Neural cell (in vitro differentiated cells): ENCODE measurements around the gene GSN. TPM values are rescaled to one million over a fixed set of nuclear protein-coding genes. Genes with fewer than 3 reads are reported as not detected.

ENCODE experiments used
- H2AFZ ChIP-seq: fragments of 200-600, 300-800 bp; sonication (generic), shearing (Covaris generic); 2 replicates; pipeline ENCODE4 v1.6.0; 2014; ENCODE audit warnings: low read depth, mild to moderate bottlenecking, antibody characterized with exemption, low read length, moderate library complexity
- H3F3A ChIP-seq: fragments of 200-600 bp; shearing (Covaris generic); 2 replicates; pipeline ENCODE4 v1.6.1; 2016; ENCODE audit warnings: mild to moderate bottlenecking, moderate library complexity, mixed read lengths, antibody characterized with exemption, low read length; ENCODE audit not compliant: insufficient read depth, poor library complexity, severe bottlenecking
- H3K27ac ChIP-seq: fragments of 200-600, 300-800 bp; sonication (generic), shearing (Covaris generic); 2 replicates; pipeline ENCODE4 v1.5.1; 2014; ENCODE audit warnings: mild to moderate bottlenecking, low read length, moderate library complexity
- H3K27me3 ChIP-seq: fragments of 300-800, 200-600 bp; sonication (generic), shearing (Covaris generic); 2 replicates; pipeline ENCODE4 v1.6.0; 2014; ENCODE audit warnings: mild to moderate bottlenecking, low read depth, low read length, moderate library complexity; ENCODE audit not compliant: insufficient read depth
- H3K36me3 ChIP-seq: fragments of 300-800, 200-600 bp; sonication (generic), shearing (Covaris generic); 2 replicates; pipeline ENCODE4 v1.5.1; 2014; ENCODE audit warnings: mild to moderate bottlenecking, antibody characterized with exemption, low read length, moderate library complexity; ENCODE audit not compliant: insufficient read depth
- H3K4me2 ChIP-seq: fragments of 300-800, 200-600 bp; sonication (generic), shearing (Covaris generic); 2 replicates; pipeline ENCODE4 v1.6.0; 2014; ENCODE audit warnings: mild to moderate bottlenecking, low read length
- H3K4me3 ChIP-seq: fragments of 300-800, 200-600 bp; sonication (generic), shearing (Covaris generic); 2 replicates; pipeline ENCODE4 v1.5.1; 2014; ENCODE audit warnings: mild to moderate bottlenecking, low read length, moderate library complexity
- H3K79me2 ChIP-seq: fragments of 200-600 bp; shearing (Covaris generic); replicated peaks from 2 replicates; pipeline ENCODE4 v1.6.0; 2014; ENCODE audit warnings: mild to moderate bottlenecking, low read length, moderate library complexity; ENCODE audit not compliant: insufficient read depth
- H3K9ac ChIP-seq: fragments of 300-800, 200-600 bp; sonication (generic), shearing (Covaris generic); 2 replicates; pipeline ENCODE4 v1.6.1; 2016; ENCODE audit warnings: mild to moderate bottlenecking, low read length, mixed read lengths
- H3K9me2 ChIP-seq: fragments of 200-600 bp; shearing (Covaris generic); 2 replicates; pipeline ENCODE4 v1.6.1; 2016; ENCODE audit warnings: mild to moderate bottlenecking, low read length, mixed read lengths; ENCODE audit not compliant: insufficient read depth
- H3K9me3 ChIP-seq: fragments of 200-600, 300-800 bp; sonication (generic), shearing (Covaris generic); 2 replicates; pipeline ENCODE4 v1.6.1; 2016; ENCODE audit warnings: mild to moderate bottlenecking, mixed run types, low read length, moderate library complexity, mixed read lengths
- H4K20me1 ChIP-seq: fragments of 200-600 bp; shearing (Covaris generic); 2 replicates; pipeline ENCODE4 v1.6.1; 2016; ENCODE audit warnings: mild to moderate bottlenecking, mixed run types; ENCODE audit not compliant: insufficient read depth
- EP300 ChIP-seq: fragments of 450-650 bp; conservative IDR thresholded peaks from 2 replicates; pipeline ENCODE4 v1.6.1; 2014; ENCODE audit warnings: antibody characterized with exemption, mild to moderate bottlenecking, moderate library complexity; ENCODE audit not compliant: poor library complexity, severe bottlenecking
- EZH2 ChIP-seq: fragments of 200-600, 300-800 bp; shearing (Covaris generic), sonication (generic); IDR thresholded peaks from 2 replicates; pipeline ENCODE4 v1.6.1; 2014; ENCODE audit warnings: antibody characterized with exemption, low read length, borderline replicate concordance, mild to moderate bottlenecking; ENCODE audit not compliant: insufficient read depth, poor library complexity, severe bottlenecking
- MXI1 ChIP-seq: fragments of 450-650 bp; conservative IDR thresholded peaks from 2 replicates; pipeline ENCODE4 v1.6.1; 2014; ENCODE audit warnings: antibody characterized with exemption, mild to moderate bottlenecking; ENCODE audit not compliant: poor library complexity, severe bottlenecking
- POLR2AphosphoS5 ChIP-seq: IDR thresholded peaks from 2 replicates; pipeline ENCODE4 v1.6.1; 2012
- RAD21 ChIP-seq: fragments of 450-650 bp; conservative IDR thresholded peaks from 2 replicates; pipeline ENCODE4 v1.6.1; 2014; ENCODE audit warnings: antibody characterized with exemption, mild to moderate bottlenecking, moderate library complexity
- SMC3 ChIP-seq: fragments of 450-650 bp; conservative IDR thresholded peaks from 2 replicates; pipeline ENCODE4 v1.6.1; 2014; ENCODE audit warnings: antibody characterized with exemption, mild to moderate bottlenecking, moderate library complexity; ENCODE audit not compliant: poor library complexity
- TAF1 ChIP-seq: IDR thresholded peaks from 2 replicates; pipeline ENCODE4 v1.6.1; 2012; ENCODE audit warnings: low read depth
- polyA plus RNA-seq: library from polyadenylated mRNA; depleted of rRNA; stranded (reverse); fragments of >200 nt; gene quantifications from 2 replicates; pipeline ENCODE4 v1.2.3, GENCODE V29; 2014
- TF ChIP-seq, protein P1 (sequence below): fragments of 450-650 bp; IDR thresholded peaks from 2 replicates; pipeline ENCODE4 v1.5.1; 2014; ENCODE audit warnings: antibody characterized with exemption, mild to moderate bottlenecking, moderate library complexity; ENCODE audit not compliant: poor library complexity, severe bottlenecking
- TF ChIP-seq, protein P2 (sequence below): IDR thresholded peaks from 2 replicates; pipeline ENCODE4 v1.6.1; 2012; ENCODE audit warnings: borderline replicate concordance

The GSN gene
- polyA plus RNA-seq, 1 donor from 2014 or later, result 2.4 TPM

DNA sequence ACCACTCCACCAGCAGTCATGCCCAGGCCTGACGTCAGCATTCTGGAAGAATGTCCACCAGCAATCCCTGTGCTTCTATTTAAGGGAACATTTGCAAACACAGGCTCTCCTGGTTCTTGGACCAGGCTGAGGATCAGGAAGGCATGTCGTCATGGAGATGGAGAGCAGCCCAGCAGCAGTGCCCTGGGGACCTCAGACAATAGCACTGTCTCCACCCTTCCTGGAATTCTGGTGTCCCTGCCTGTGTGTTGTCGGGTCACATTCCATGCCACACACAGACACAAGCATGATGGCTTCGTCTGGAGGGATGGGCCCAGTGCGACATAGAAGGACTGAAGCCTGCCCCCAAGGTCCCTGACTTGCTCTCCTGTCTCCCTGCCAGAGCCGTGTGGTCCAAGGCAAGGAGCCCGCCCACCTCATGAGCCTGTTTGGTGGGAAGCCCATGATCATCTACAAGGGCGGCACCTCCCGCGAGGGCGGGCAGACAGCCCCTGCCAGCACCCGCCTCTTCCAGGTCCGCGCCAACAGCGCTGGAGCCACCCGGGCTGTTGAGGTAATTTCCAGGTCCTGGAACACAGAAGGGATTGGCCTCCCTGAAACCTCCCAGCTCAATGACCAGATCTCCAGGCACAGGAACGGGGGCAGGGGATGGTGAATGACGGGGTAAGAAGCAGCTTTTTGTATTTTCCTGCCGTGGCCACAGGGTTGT, 58.3 kb downstream of the GSN start:
- no peaks in the 10 kb centered on the region for H3K27me3 ChIP-seq
- H2AFZ ChIP-seq, result no peak overlapping the region
- no peaks in the 10 kb centered on the region for H3K36me3 ChIP-seq
- no peak overlapping the region for H3K9ac ChIP-seq
- H3K9me2 ChIP-seq, result no peaks in the 10 kb centered on the region
- H3K79me2 ChIP-seq, result no peaks in the 10 kb centered on the region
- no peak overlapping the region for H3K4me2 ChIP-seq
- H3K4me3 ChIP-seq, result no peak overlapping the region
- H3K9me3 ChIP-seq, result no peaks in the 10 kb centered on the region
- no peak overlapping the region for H3K27ac ChIP-seq
- no peaks in the 10 kb centered on the region for H3F3A ChIP-seq
- no peaks in the 10 kb centered on the region for H4K20me1 ChIP-seq
- TF ChIP-seq MXI1 (no peak), EZH2 (no peak), POLR2AphosphoS5 (no peak), EP300 (no peak), SMC3 (no peak), RAD21 (no peak), TAF1 (no peak)
- TF ChIP-seq, protein P1, sequence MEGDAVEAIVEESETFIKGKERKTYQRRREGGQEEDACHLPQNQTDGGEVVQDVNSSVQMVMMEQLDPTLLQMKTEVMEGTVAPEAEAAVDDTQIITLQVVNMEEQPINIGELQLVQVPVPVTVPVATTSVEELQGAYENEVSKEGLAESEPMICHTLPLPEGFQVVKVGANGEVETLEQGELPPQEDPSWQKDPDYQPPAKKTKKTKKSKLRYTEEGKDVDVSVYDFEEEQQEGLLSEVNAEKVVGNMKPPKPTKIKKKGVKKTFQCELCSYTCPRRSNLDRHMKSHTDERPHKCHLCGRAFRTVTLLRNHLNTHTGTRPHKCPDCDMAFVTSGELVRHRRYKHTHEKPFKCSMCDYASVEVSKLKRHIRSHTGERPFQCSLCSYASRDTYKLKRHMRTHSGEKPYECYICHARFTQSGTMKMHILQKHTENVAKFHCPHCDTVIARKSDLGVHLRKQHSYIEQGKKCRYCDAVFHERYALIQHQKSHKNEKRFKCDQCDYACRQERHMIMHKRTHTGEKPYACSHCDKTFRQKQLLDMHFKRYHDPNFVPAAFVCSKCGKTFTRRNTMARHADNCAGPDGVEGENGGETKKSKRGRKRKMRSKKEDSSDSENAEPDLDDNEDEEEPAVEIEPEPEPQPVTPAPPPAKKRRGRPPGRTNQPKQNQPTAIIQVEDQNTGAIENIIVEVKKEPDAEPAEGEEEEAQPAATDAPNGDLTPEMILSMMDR, result no peak
- TF ChIP-seq, protein P2, sequence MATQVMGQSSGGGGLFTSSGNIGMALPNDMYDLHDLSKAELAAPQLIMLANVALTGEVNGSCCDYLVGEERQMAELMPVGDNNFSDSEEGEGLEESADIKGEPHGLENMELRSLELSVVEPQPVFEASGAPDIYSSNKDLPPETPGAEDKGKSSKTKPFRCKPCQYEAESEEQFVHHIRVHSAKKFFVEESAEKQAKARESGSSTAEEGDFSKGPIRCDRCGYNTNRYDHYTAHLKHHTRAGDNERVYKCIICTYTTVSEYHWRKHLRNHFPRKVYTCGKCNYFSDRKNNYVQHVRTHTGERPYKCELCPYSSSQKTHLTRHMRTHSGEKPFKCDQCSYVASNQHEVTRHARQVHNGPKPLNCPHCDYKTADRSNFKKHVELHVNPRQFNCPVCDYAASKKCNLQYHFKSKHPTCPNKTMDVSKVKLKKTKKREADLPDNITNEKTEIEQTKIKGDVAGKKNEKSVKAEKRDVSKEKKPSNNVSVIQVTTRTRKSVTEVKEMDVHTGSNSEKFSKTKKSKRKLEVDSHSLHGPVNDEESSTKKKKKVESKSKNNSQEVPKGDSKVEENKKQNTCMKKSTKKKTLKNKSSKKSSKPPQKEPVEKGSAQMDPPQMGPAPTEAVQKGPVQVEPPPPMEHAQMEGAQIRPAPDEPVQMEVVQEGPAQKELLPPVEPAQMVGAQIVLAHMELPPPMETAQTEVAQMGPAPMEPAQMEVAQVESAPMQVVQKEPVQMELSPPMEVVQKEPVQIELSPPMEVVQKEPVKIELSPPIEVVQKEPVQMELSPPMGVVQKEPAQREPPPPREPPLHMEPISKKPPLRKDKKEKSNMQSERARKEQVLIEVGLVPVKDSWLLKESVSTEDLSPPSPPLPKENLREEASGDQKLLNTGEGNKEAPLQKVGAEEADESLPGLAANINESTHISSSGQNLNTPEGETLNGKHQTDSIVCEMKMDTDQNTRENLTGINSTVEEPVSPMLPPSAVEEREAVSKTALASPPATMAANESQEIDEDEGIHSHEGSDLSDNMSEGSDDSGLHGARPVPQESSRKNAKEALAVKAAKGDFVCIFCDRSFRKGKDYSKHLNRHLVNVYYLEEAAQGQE, result no peak

DNA sequence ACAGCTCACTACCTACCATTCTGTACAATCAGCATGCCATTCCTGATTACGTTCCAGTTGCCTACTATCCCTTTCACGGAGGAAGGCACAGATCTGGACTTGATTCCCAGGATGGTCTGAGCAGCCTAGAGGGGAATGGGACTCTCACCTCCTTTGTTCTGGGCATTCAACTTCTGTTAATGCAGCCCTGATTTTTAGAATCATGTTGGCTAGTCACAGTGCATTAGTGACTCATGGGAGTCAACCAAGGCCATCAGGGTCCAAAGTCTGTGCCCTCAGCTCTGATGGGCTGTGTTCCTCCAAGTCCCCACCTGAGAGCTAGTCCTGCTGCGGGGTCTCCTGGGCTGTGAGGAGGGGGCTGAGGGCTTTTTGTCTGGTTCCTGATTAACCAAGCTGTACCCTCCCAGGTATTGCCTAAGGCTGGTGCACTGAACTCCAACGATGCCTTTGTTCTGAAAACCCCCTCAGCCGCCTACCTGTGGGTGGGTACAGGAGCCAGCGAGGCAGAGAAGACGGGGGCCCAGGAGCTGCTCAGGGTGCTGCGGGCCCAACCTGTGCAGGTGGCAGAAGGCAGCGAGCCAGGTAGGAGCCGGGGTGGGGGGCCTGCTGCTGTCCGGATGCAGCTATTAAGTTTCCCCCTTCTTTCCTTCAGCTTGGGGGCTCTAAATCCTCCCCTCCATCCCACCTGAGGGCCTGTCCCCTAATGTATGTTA, 59.1 kb downstream of the GSN start:
- Histone ChIP-seq H3K4me3 (no peak overlapping the region), H3K9ac (no peak overlapping the region), H3K36me3 (no peaks in the 10 kb centered on the region)

More for the DNA sequence above, 59.1 kb downstream of the GSN start:
- no peaks in the 10 kb centered on the region for H3K9me2 ChIP-seq
- H2AFZ ChIP-seq, result no peak overlapping the region
- H3K27ac ChIP-seq, result no peak overlapping the region
- H3K27me3 ChIP-seq, result no peaks in the 10 kb centered on the region
- no peaks in the 10 kb centered on the region for H3F3A ChIP-seq
- H3K9me3 ChIP-seq, result no peaks in the 10 kb centered on the region
- no peaks in the 10 kb centered on the region for H3K79me2 ChIP-seq
- no peaks in the 10 kb centered on the region for H4K20me1 ChIP-seq
- no peak for TF ChIP-seq TAF1
- no peak for TF ChIP-seq EZH2
- TF ChIP-seq RAD21, result no peak
- TF ChIP-seq EP300, result no peak
- no peak for TF ChIP-seq MXI1
- TF ChIP-seq, protein P2, result no peak
- TF ChIP-seq, protein P1, result no peak
- TF ChIP-seq SMC3, result no peak
- TF ChIP-seq POLR2AphosphoS5, result no peak
- no peak overlapping the region for H3K4me2 ChIP-seq
